Measurements from ENCODE around the gene GLDN.

GLDN gene

GRCh38 chr15:51338496-51338895, 3.0 kb upstream of the GLDN start, which contains the start of gene CYP19A1:
Gene CYP19A1, minus strand, starts transcription at chr15:51338596. Its CDS starts 95,684 bp downstream, at chr15:51242912.
- ChIA-PET CTCF (no interaction called here), POLR2A (no interaction called here)
- no peak for DNase-seq (ENCODE audit: extremely low spot score)
- no peak for TF ChIP-seq CTCF (IDR thresholded peaks at IDR 0.05; ENCODE audit: control extremely low read depth, extremely low read depth, low read depth, missing control alignments)

GRCh38 chr15:51342227-51342999, 958 bp downstream of the GLDN start:
- no peak for TF ChIP-seq CTCF (IDR thresholded peaks at IDR 0.05; ENCODE audit: control extremely low read depth, extremely low read depth, low read depth, missing control alignments)
- CTCF ChIA-PET, result interaction anchor here (0.9 kb wide), 1 partner anchor 60 kb away, joined by 4 read pairs; no protein-coding TSS in a partner anchor
- DNase-seq (ENCODE audit: extremely low spot score), result no peak
- POLR2A ChIA-PET, result no interaction called here

GRCh38 chr15:51343466-51343865, 2.0 kb downstream of the GLDN start:
- TF ChIP-seq CTCF (IDR thresholded peaks at IDR 0.05; ENCODE audit: control extremely low read depth, extremely low read depth, low read depth, missing control alignments), result no peak
- ChIA-PET POLR2A (no interaction called here), CTCF (interaction anchor here (1.0 to 1.9 kb wide), 2 partner anchors 10 to 22 kb away, joined by 3 to 4 read pairs; no protein-coding TSS in a partner anchor)
- DNase-seq (ENCODE audit: extremely low spot score), result no peak

GRCh38 chr15:51346136-51346535, 4.7 kb downstream of the GLDN start:
- CTCF ChIA-PET, result interaction anchor here (1.5 kb wide), 1 partner anchor 16 kb away, joined by 4 read pairs; no protein-coding TSS in a partner anchor
- POLR2A ChIA-PET, result no interaction called here
- TF ChIP-seq CTCF (IDR thresholded peaks at IDR 0.05; ENCODE audit: control extremely low read depth, extremely low read depth, low read depth, missing control alignments), result no peak
- no peak for DNase-seq (ENCODE audit: extremely low spot score)

- DNase-seq (ENCODE audit: extremely low spot score), result peak; percentile 60
- TF ChIP-seq CTCF (IDR thresholded peaks at IDR 0.05; ENCODE audit: control extremely low read depth, extremely low read depth, low read depth, missing control alignments), result no peak
- ChIA-PET CTCF (interaction anchor here (0.9 kb wide), 1 partner anchor 20 kb away, joined by 3 read pairs; no protein-coding TSS in a partner anchor), POLR2A (no interaction called here)
Measured at GRCh38 chr15:51348688-51349087, 7.2 kb downstream of the GLDN start.

- no peak for DNase-seq (ENCODE audit: extremely low spot score)
- CTCF ChIA-PET, result interaction anchor here (0.9 kb wide), 1 partner anchor 21 kb away, joined by 3 read pairs; no protein-coding TSS in a partner anchor
- POLR2A ChIA-PET, result no interaction called here
- TF ChIP-seq CTCF (IDR thresholded peaks at IDR 0.05; ENCODE audit: control extremely low read depth, extremely low read depth, low read depth, missing control alignments), result no peak
Measured at GRCh38 chr15:51349156-51349844, 7.8 kb downstream of the GLDN start.
